GM23248 (cell line): ENCODE measurements around the gene PINLYP. TPM values are rescaled to one million over a fixed set of nuclear protein-coding genes. Genes with fewer than 3 reads are reported as not detected.
A peak's percentile ranks its signal among the peaks of the same experiment; 100 is the strongest.

Experiments
- DNase-seq: peaks from one replicate; pipeline ENCODE4 v3.0.0-alpha.2; 2015
- H2AFZ ChIP-seq: fragments of 200-600 bp; sonication (generic); 2 replicates; pipeline ENCODE4 v1.6.1; 2016; ENCODE audit warnings: antibody characterized with exemption
- H3F3A ChIP-seq: fragments of 200-600 bp; sonication (generic); 2 replicates; pipeline ENCODE4 v1.6.1; 2016; ENCODE audit warnings: mild to moderate bottlenecking, antibody characterized with exemption, mixed run types; ENCODE audit not compliant: insufficient read depth
- H3K27ac ChIP-seq: fragments of 200-600 bp; sonication (generic); 2 replicates; pipeline ENCODE4 v1.5.1; 2016; ENCODE audit warnings: mild to moderate bottlenecking
- H3K27me3 ChIP-seq: fragments of 200-600 bp; sonication (generic); replicated peaks from 2 replicates; pipeline ENCODE4 v1.6.1; 2016; ENCODE audit warnings: mild to moderate bottlenecking; ENCODE audit not compliant: insufficient read depth
- H3K36me3 ChIP-seq: fragments of 200-600 bp; sonication (generic); 2 replicates; pipeline ENCODE4 v1.6.1; 2016; ENCODE audit warnings: low read depth, mild to moderate bottlenecking
- H3K4me1 ChIP-seq: fragments of 200-600 bp; sonication (generic); 2 replicates; pipeline ENCODE4 v1.6.1; 2016; ENCODE audit warnings: mild to moderate bottlenecking; ENCODE audit not compliant: insufficient read depth
- H3K4me2 ChIP-seq: fragments of 200-600 bp; sonication (generic); one replicate; pipeline ENCODE4 v1.6.1; 2016; ENCODE audit warnings: mild to moderate bottlenecking; ENCODE audit not compliant: unreplicated experiment
- H3K4me3 ChIP-seq: fragments of 200-600 bp; sonication (generic); 2 replicates; pipeline ENCODE4 v1.5.1; 2016; ENCODE audit warnings: mild to moderate bottlenecking
- H3K79me2 ChIP-seq: fragments of 200-600 bp; sonication (generic); 2 replicates; pipeline ENCODE4 v1.6.1; 2016; ENCODE audit warnings: mild to moderate bottlenecking; ENCODE audit not compliant: insufficient read depth
- H3K9ac ChIP-seq: fragments of 200-600 bp; sonication (generic); 2 replicates; pipeline ENCODE4 v1.6.1; 2016; ENCODE audit warnings: mild to moderate bottlenecking
- H3K9me2 ChIP-seq: fragments of 200-600 bp; sonication (generic); 2 replicates; pipeline ENCODE4 v1.6.1; 2016; ENCODE audit warnings: mixed run types, mild to moderate bottlenecking, moderate library complexity; ENCODE audit not compliant: insufficient read depth
- H3K9me3 ChIP-seq: fragments of 200-600 bp; sonication (generic); one replicate; pipeline ENCODE4 v1.6.1; 2017; ENCODE audit warnings: low read depth
- H4K20me1 ChIP-seq: fragments of 200-600 bp; sonication (generic); 2 replicates; pipeline ENCODE4 v1.6.0; 2016; ENCODE audit not compliant: insufficient read depth
- EZH2 ChIP-seq: fragments of 200-600 bp; sonication (generic); IDR thresholded peaks from 2 replicates; pipeline ENCODE4 v1.6.1; 2018; ENCODE audit warnings: antibody characterized with exemption, mild to moderate bottlenecking; ENCODE audit not compliant: insufficient read depth, poor library complexity, severe bottlenecking
- EZH2phosphoT487 ChIP-seq: fragments of 200-600 bp; sonication (generic); IDR thresholded peaks from 2 replicates; pipeline ENCODE4 v1.6.1; 2018; ENCODE audit warnings: antibody characterized with exemption, moderate library complexity, mild to moderate bottlenecking, low read depth; ENCODE audit not compliant: insufficient read depth
- WGBS, 2 experiments: methylation state at CpG; one replicate each; pipeline ENCODE4 v1.1.6; 2015 to 2017; ENCODE audit warnings: low lambda C conversion rate in 2 of 2, low coverage in 1 of 2; ENCODE audit errors: missing lambda C conversion rate in 2 of 2; 5-methylcytosine and 5-hydroxymethylcytosine counted together
- in situ Hi-C: fragments of 300-500 bp; cut with MboI; formaldehyde crosslinking; loops from 2 replicates; pipeline ENCODE4 v1.15.0; 2020
- polyA plus RNA-seq: library from polyadenylated mRNA; unstranded; fragments of >200 nt; fragmentation: Nextera tagmentation; extraction: Ambion mirVana; gene quantifications from 2 replicates; pipeline ENCODE4 v1.2.1, GENCODE V29; 2016
- total RNA-seq: library from RNA; depleted of rRNA; stranded (reverse); fragments of >200 nt; shearing (Covaris generic); gene quantifications from 2 replicates; pipeline ENCODE4 v1.2.3, GENCODE V29; 2014

The PINLYP gene
- total and polyA plus RNA-seq, 2 experiments from 2014 or later = 1.8 to 2.5 TPM

GRCh38 chr19:43534305-43534815 lies 41.2 kb upstream of the PINLYP start:
- Histone ChIP-seq H3K9me3 (no peaks in the 10 kb centered on the region), H3K4me1 (peaks cover 9% of the 10 kb centered on the region; the same call in 1 of the 2 replicates), H3K9ac (peak overlapping the region; percentile 28), H3F3A (peaks cover 11% of the 10 kb centered on the region), H3K36me3 (peaks cover 9% of the 10 kb centered on the region; the same call in 1 of the 2 replicates), H3K27ac (0 out of 2 replicates have a peak overlapping the region, but pooled peaks have one; percentile 19), H4K20me1 (no peaks in the 10 kb centered on the region), H3K4me2 (peak overlapping the region; percentile 59), H3K4me3 (peak overlapping the region; percentile 70), H3K27me3 (no peaks in the 10 kb centered on the region), H3K9me2 (no peaks in the 10 kb centered on the region), H2AFZ (peak overlapping the region; percentile 80), H3K79me2 (no peaks in the 10 kb centered on the region)
- DNase-seq = no peak
- WGBS, 2 experiments = 15 to 24% methylated on average over 17 of the region's 17 CpGs
- in situ Hi-C loops = no loop called here
- no peak for TF ChIP-seq EZH2phosphoT487
- no peak for TF ChIP-seq EZH2

DNA sequence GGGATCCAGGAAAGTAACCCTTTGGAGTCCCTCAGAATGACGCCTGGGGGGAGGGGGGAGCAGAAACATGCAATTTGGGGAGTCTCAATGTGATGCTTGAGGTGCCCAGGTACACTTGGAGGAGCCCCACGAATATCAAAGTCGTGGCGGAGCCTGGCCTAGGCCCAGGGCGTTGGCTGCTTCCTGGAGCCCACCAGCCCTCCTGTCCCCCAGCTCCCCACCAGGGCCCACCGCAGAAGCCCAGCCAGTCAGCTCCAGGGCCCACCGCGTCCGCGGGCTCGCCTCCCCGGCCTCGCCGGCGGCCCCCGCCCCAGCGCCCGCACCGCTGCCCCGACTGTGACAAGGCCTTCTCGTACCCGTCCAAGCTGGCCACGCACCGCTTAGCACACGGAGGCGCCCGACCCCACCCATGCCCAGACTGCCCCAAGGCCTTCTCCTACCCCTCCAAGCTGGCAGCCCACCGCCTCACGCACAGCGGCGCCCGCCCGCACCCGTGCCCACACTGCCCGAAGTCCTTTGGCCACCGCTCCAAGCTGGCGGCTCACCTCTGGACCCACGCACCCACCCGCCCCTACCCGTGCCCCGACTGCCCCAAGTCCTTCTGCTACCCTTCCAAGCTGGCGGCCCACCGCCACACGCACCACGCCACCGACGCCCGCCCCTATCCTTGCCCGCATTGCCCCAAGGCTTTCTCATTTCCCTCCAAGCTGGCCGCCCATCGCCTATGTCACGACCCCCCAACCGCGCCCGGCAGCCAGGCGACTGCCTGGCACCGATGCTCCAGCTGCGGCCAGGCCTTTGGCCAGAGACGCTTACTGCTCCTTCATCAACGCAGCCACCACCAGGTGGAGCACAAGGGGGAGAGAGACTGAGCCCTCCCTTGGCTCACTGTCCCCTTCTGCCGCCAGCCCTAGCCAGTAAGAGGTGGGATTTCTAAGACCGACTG lies 40.5 kb upstream of the PINLYP start:
- Histone ChIP-seq H4K20me1 (no peaks in the 10 kb centered on the region), H3K4me3 (no peak overlapping the region), H3K9me2 (no peaks in the 10 kb centered on the region), H3K9me3 (no peaks in the 10 kb centered on the region), H3K36me3 (peaks cover 10% of the 10 kb centered on the region; the same call in 1 of the 2 replicates), H3K79me2 (no peaks in the 10 kb centered on the region), H3K4me1 (peaks cover 6% of the 10 kb centered on the region; the same call in 1 of the 2 replicates), H3K27me3 (no peaks in the 10 kb centered on the region), H3K4me2 (no peak overlapping the region), H3K27ac (no peak overlapping the region), H3K9ac (no peak overlapping the region), H3F3A (peaks cover 11% of the 10 kb centered on the region), H2AFZ (no peak overlapping the region)
- TF ChIP-seq EZH2phosphoT487 (no peak), EZH2 (no peak)
- WGBS, 2 experiments = 59 to 71% methylated on average over 28 to 62 of the region's 62 CpGs
- DNase-seq = peak; percentile 71
- in situ Hi-C loops = no loop called here

DNA sequence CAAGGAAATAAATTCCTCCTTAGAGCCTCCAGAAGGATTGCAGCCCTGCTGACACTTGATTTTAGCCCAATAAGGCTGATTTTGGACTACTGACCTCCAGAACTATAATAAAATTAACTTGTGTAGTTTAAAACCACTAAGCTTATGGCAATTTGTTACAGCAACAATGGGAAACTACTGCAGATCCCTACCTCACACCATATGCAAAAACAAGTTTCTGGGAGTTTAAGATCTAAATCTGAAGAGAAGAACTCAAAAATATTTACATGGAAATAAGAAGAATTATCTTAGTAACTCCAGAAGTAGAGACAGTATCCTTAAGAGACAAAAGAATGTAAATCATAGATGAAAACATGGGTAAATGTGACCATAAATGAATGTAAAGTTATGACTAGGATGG lies 36.7 kb upstream of the PINLYP start:
- Histone ChIP-seq H3K4me2 (no peak overlapping the region), H4K20me1 (no peaks in the 10 kb centered on the region), H3K36me3 (peaks cover 10% of the 10 kb centered on the region; the same call in 1 of the 2 replicates), H3F3A (no peaks in the 10 kb centered on the region), H3K9me2 (no peaks in the 10 kb centered on the region), H3K9ac (no peak overlapping the region), H3K9me3 (no peaks in the 10 kb centered on the region), H3K4me3 (no peak overlapping the region), H3K27ac (no peak overlapping the region), H3K4me1 (no peaks in the 10 kb centered on the region), H3K27me3 (no peaks in the 10 kb centered on the region), H3K79me2 (no peaks in the 10 kb centered on the region), H2AFZ (no peak overlapping the region)
- in situ Hi-C loops = no loop called here
- TF ChIP-seq EZH2 (no peak), EZH2phosphoT487 (no peak)
- DNase-seq = no peak

GRCh38 chr19:43540381-43540780 lies 35.2 kb upstream of the PINLYP start:
- Histone ChIP-seq H3K9ac (no peak overlapping the region), H3F3A (no peaks in the 10 kb centered on the region), H2AFZ (no peak overlapping the region), H3K9me3 (no peaks in the 10 kb centered on the region), H4K20me1 (no peaks in the 10 kb centered on the region), H3K9me2 (no peaks in the 10 kb centered on the region), H3K27me3 (no peaks in the 10 kb centered on the region), H3K36me3 (peaks cover 10% of the 10 kb centered on the region; the same call in 1 of the 2 replicates), H3K4me2 (no peak overlapping the region), H3K4me1 (no peaks in the 10 kb centered on the region), H3K27ac (no peak overlapping the region), H3K79me2 (no peaks in the 10 kb centered on the region), H3K4me3 (no peak overlapping the region)
- WGBS, 2 experiments = 96 to 98% methylated on average over 3 of the region's 3 CpGs
- no peak for TF ChIP-seq EZH2phosphoT487
- TF ChIP-seq EZH2 = no peak
- in situ Hi-C loops = no loop called here
- DNase-seq = no peak
